ENCODE measurements around the gene ARHGAP29. TPM values are rescaled to one million over a fixed set of nuclear protein-coding genes. Genes with fewer than 3 reads are reported as not detected.

ARHGAP29 gene
- total and polyA plus RNA-seq, 2 of the 8 experiments (the other 6 are each of a cell fraction or from before 2014, with no cell fraction given) = 0.57 to 3.2 TPM

DNA sequence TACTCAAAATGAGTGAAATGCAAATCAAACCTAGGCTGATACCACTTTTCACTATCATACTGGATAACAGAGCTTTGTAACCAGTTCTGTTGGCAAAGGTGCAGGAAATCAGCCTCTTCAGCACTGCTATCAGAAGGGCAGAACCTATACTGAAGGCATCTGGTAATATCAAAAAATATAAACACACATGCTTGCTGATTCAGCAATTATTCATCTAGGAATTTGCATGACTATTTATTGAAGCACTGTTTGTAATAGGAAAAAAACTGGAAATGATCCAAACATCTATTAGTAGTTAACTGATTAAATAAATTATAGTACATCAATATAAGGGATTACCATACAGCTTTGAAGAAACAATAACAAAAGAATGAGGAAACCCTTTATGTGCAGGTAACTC lies 21.4 kb downstream of the ARHGAP29 start:
- no peak overlapping the region for H2AK5ac ChIP-seq (ENCODE audit: low read depth, low read length)
- no peak overlapping the region for H3K4ac ChIP-seq (replicated peaks; ENCODE audit: insufficient read length, low read depth, low read length)
- CTCF ChIA-PET (ENCODE audit: partially characterized antibody) = no interaction called here
- no peak overlapping the region for H2BK20ac ChIP-seq (ENCODE audit: low read length)
- no peak overlapping the region for H3K14ac ChIP-seq (ENCODE audit: insufficient read length)
- H3K4me1 ChIP-seq (replicated peaks in 1 of 4; ENCODE audit: control insufficient read depth in 3 of 4, insufficient read depth in 4 of 4, low read length in 3 of 4) = no peaks in the 10 kb centered on the region
- FAIRE-seq (no peak), DNase-seq (ENCODE audit: low read depth in 1 of 2, low spot score in 2 of 2) (no peak)
- no peak overlapping the region for H4K5ac ChIP-seq (ENCODE audit: insufficient read length, low read depth, low read length)
- no peak overlapping the region for H3K4me3 ChIP-seq (ENCODE audit: extremely low read depth in 1 of 4, insufficient read depth in 2 of 4, low read depth in 3 of 4, low read length in 4 of 4)
- H3K23me2 ChIP-seq (ENCODE audit: low read depth, low read length) = no peaks in the 10 kb centered on the region
- no peak overlapping the region for H4K8ac ChIP-seq (ENCODE audit: extremely low read depth, insufficient read depth, low read length)
- H2BK5ac ChIP-seq (ENCODE audit: low read depth, low read length) = no peak overlapping the region
- no peak overlapping the region for H3K23ac ChIP-seq (ENCODE audit: insufficient read length)
- no peaks in the 10 kb centered on the region for H3K79me2 ChIP-seq (ENCODE audit: control insufficient read depth in 1 of 2, insufficient read depth in 2 of 2, low read length in 2 of 2)
- no peaks in the 10 kb centered on the region for H3K9me3 ChIP-seq (ENCODE audit: insufficient read depth in 2 of 2, low read depth in 1 of 2, low read length in 1 of 2)
- H3K9ac ChIP-seq (replicated peaks in 1 of 4; ENCODE audit: extremely low read depth in 1 of 4, low read depth in 3 of 4, low read length in 3 of 4) = no peak overlapping the region
- H3K18ac ChIP-seq (ENCODE audit: extremely low read depth, low read length) = no peak overlapping the region
- no peaks in the 10 kb centered on the region for H3K79me1 ChIP-seq (ENCODE audit: low read depth, low read length)
- H2BK15ac ChIP-seq (ENCODE audit: low read length) = no peak overlapping the region
- H4K91ac ChIP-seq (replicated peaks; ENCODE audit: insufficient read length, low read length) = no peak overlapping the region
- H2BK12ac ChIP-seq (ENCODE audit: low read depth, low read length) = no peak overlapping the region
- no peak overlapping the region for H2BK120ac ChIP-seq (replicated peaks; ENCODE audit: low read depth, low read length)
- H4K20me1 ChIP-seq (replicated peaks in 1 of 2; ENCODE audit: control insufficient read depth in 1 of 2, insufficient read depth in 2 of 2, low read length in 2 of 2) = no peaks in the 10 kb centered on the region
- H3K36me3 ChIP-seq (ENCODE audit: control insufficient read depth in 2 of 4, insufficient read depth in 4 of 4, low read length in 3 of 4) = no peaks in the 10 kb centered on the region
- H3K56ac ChIP-seq (replicated peaks; ENCODE audit: insufficient read length, low read depth, low read length) = no peak overlapping the region
- no peak overlapping the region for H2AFZ ChIP-seq (ENCODE audit: low read length)
- POLR2A ChIA-PET (ENCODE audit: partially characterized antibody) = no interaction called here
- H3K27me3 ChIP-seq (replicated peaks in 1 of 4; ENCODE audit: control insufficient read depth in 3 of 4, extremely low read depth in 1 of 4, insufficient read depth in 3 of 4, low read length in 3 of 4) = no peaks in the 10 kb centered on the region
- no peak overlapping the region for H3K27ac ChIP-seq (ENCODE audit: low read depth, low read length)
- H3K4me2 ChIP-seq (ENCODE audit: insufficient read depth in 1 of 2, low read depth in 2 of 2, low read length in 2 of 2) = no peak overlapping the region
- TF ChIP-seq MAFK (IDR thresholded peaks at IDR 0.05; ENCODE audit: low read depth, low read length) = peak; percentile 84
- TF ChIP-seq, protein P1, sequence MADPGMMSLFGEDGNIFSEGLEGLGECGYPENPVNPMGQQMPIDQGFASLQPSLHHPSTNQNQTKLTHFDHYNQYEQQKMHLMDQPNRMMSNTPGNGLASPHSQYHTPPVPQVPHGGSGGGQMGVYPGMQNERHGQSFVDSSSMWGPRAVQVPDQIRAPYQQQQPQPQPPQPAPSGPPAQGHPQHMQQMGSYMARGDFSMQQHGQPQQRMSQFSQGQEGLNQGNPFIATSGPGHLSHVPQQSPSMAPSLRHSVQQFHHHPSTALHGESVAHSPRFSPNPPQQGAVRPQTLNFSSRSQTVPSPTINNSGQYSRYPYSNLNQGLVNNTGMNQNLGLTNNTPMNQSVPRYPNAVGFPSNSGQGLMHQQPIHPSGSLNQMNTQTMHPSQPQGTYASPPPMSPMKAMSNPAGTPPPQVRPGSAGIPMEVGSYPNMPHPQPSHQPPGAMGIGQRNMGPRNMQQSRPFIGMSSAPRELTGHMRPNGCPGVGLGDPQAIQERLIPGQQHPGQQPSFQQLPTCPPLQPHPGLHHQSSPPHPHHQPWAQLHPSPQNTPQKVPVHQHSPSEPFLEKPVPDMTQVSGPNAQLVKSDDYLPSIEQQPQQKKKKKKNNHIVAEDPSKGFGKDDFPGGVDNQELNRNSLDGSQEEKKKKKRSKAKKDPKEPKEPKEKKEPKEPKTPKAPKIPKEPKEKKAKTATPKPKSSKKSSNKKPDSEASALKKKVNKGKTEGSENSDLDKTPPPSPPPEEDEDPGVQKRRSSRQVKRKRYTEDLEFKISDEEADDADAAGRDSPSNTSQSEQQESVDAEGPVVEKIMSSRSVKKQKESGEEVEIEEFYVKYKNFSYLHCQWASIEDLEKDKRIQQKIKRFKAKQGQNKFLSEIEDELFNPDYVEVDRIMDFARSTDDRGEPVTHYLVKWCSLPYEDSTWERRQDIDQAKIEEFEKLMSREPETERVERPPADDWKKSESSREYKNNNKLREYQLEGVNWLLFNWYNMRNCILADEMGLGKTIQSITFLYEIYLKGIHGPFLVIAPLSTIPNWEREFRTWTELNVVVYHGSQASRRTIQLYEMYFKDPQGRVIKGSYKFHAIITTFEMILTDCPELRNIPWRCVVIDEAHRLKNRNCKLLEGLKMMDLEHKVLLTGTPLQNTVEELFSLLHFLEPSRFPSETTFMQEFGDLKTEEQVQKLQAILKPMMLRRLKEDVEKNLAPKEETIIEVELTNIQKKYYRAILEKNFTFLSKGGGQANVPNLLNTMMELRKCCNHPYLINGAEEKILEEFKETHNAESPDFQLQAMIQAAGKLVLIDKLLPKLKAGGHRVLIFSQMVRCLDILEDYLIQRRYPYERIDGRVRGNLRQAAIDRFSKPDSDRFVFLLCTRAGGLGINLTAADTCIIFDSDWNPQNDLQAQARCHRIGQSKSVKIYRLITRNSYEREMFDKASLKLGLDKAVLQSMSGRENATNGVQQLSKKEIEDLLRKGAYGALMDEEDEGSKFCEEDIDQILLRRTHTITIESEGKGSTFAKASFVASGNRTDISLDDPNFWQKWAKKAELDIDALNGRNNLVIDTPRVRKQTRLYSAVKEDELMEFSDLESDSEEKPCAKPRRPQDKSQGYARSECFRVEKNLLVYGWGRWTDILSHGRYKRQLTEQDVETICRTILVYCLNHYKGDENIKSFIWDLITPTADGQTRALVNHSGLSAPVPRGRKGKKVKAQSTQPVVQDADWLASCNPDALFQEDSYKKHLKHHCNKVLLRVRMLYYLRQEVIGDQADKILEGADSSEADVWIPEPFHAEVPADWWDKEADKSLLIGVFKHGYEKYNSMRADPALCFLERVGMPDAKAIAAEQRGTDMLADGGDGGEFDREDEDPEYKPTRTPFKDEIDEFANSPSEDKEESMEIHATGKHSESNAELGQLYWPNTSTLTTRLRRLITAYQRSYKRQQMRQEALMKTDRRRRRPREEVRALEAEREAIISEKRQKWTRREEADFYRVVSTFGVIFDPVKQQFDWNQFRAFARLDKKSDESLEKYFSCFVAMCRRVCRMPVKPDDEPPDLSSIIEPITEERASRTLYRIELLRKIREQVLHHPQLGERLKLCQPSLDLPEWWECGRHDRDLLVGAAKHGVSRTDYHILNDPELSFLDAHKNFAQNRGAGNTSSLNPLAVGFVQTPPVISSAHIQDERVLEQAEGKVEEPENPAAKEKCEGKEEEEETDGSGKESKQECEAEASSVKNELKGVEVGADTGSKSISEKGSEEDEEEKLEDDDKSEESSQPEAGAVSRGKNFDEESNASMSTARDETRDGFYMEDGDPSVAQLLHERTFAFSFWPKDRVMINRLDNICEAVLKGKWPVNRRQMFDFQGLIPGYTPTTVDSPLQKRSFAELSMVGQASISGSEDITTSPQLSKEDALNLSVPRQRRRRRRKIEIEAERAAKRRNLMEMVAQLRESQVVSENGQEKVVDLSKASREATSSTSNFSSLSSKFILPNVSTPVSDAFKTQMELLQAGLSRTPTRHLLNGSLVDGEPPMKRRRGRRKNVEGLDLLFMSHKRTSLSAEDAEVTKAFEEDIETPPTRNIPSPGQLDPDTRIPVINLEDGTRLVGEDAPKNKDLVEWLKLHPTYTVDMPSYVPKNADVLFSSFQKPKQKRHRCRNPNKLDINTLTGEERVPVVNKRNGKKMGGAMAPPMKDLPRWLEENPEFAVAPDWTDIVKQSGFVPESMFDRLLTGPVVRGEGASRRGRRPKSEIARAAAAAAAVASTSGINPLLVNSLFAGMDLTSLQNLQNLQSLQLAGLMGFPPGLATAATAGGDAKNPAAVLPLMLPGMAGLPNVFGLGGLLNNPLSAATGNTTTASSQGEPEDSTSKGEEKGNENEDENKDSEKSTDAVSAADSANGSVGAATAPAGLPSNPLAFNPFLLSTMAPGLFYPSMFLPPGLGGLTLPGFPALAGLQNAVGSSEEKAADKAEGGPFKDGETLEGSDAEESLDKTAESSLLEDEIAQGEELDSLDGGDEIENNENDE (IDR thresholded peaks at IDR 0.05; ENCODE audit: insufficient replicate concordance, low read length) = no peak
